ENCODE data around the gene DYRK3.

GRCh38 chr1:206685334-206685768, 50.0 kb downstream of the DYRK3 start:
- no peak for TF ChIP-seq POLR2A (IDR thresholded peaks at IDR 0.05)
- no peak for TF ChIP-seq CTCF (IDR thresholded peaks at IDR 0.05)
